ENCODE data around the gene TPSD1.
"Not testable (repeated sequence)": the region's sequence is repeated elsewhere in the genome, so short reads cannot be mapped to it uniquely, and the experiment has no call there.

The TPSD1 gene

GRCh38 chr16:1283996-1284616 is 28.2 kb downstream of the TPSD1 start:
- no peak for DNase-seq

- DNase-seq = no peak
Measured at GRCh38 chr16:1285669-1286512, 30.0 kb downstream of the TPSD1 start.

GRCh38 chr16:1286513-1287094 is 30.7 kb downstream of the TPSD1 start:
- no peak for DNase-seq

GRCh38 chr16:1287982-1288670 is 32.3 kb downstream of the TPSD1 start:
- no peak for DNase-seq

GRCh38 chr16:1288813-1289476 is 33.1 kb downstream of the TPSD1 start:
- no peak for DNase-seq

- no peak for DNase-seq
Measured at GRCh38 chr16:1289477-1289866, 33.6 kb downstream of the TPSD1 start.

GRCh38 chr16:1290063-1290501 is 34.2 kb downstream of the TPSD1 start:
- no peak for DNase-seq

- no peak for DNase-seq
Measured at GRCh38 chr16:1290860-1291575, 35.1 kb downstream of the TPSD1 start.

GRCh38 chr16:1291576-1291974 is 35.7 kb downstream of the TPSD1 start:
- no peak for DNase-seq

- DNase-seq = not testable (repeated sequence)
Measured at GRCh38 chr16:1292208-1292607, 36.3 kb downstream of the TPSD1 start.

GRCh38 chr16:1292808-1293207 is 36.9 kb downstream of the TPSD1 start:
- DNase-seq = not testable (repeated sequence)

GRCh38 chr16:1293921-1294656 is 38.2 kb downstream of the TPSD1 start:
- DNase-seq = no peak

GRCh38 chr16:1295465-1295864 is 39.6 kb downstream of the TPSD1 start:
- DNase-seq = no peak

- DNase-seq = not testable (repeated sequence)
Measured at GRCh38 chr16:1296688-1297017, 40.8 kb downstream of the TPSD1 start.

- no peak for DNase-seq
Measured at GRCh38 chr16:1297018-1297696, 41.3 kb downstream of the TPSD1 start.

- DNase-seq = no peak
Measured at GRCh38 chr16:1298406-1298805, 42.5 kb downstream of the TPSD1 start.

GRCh38 chr16:1299012-1299867 is 43.4 kb downstream of the TPSD1 start:
- DNase-seq = no peak

- DNase-seq = no peak
Measured at GRCh38 chr16:1299868-1300203, 44.0 kb downstream of the TPSD1 start.

GRCh38 chr16:1300664-1301476 is 45.0 kb downstream of the TPSD1 start:
- peak; percentile 3 to 6 for DNase-seq
